IPS DF 6.9 (cell line): ENCODE data around the gene SCNN1G.

Experiments used
- DNase-seq: peaks from one replicate; pipeline ENCODE4 v3.0.0-alpha.2; 2013; ENCODE audit warnings: low read depth, low spot score
- H3K27ac ChIP-seq: one replicate; pipeline ENCODE4 v1.5.1; 2013; ENCODE audit warnings: low read length, control low read depth
- H3K27me3 ChIP-seq: 2 replicates; pipeline ENCODE4 v1.6.1; 2013; ENCODE audit warnings: mild to moderate bottlenecking, low read length; ENCODE audit not compliant: control insufficient read depth, insufficient read depth
- H3K36me3 ChIP-seq: 2 replicates; pipeline ENCODE4 v1.6.1; 2013; ENCODE audit warnings: low read length; ENCODE audit not compliant: control insufficient read depth, insufficient read depth
- H3K4me1 ChIP-seq: 2 replicates; pipeline ENCODE4 v1.6.1; 2013; ENCODE audit warnings: low read length; ENCODE audit not compliant: control insufficient read depth, insufficient read depth
- H3K4me3 ChIP-seq: 2 replicates; pipeline ENCODE4 v1.5.1; 2013; ENCODE audit warnings: mild to moderate bottlenecking, low read length
- H3K9me3 ChIP-seq: 2 replicates; pipeline ENCODE4 v1.6.1; 2013; ENCODE audit warnings: low read length, inconsistent platforms; ENCODE audit not compliant: control insufficient read depth, insufficient read depth
- WGBS: extraction: QIAGEN DNeasy Blood & Tissue Kit; methylation state at CpG from one replicate; pipeline ENCODE4 v1.1.7; 2013; ENCODE audit warnings: mixed read lengths, missing lambda C conversion rate; ENCODE audit not compliant: insufficient read length, insufficient coverage; 5-methylcytosine and 5-hydroxymethylcytosine counted together

SCNN1G gene

DNA sequence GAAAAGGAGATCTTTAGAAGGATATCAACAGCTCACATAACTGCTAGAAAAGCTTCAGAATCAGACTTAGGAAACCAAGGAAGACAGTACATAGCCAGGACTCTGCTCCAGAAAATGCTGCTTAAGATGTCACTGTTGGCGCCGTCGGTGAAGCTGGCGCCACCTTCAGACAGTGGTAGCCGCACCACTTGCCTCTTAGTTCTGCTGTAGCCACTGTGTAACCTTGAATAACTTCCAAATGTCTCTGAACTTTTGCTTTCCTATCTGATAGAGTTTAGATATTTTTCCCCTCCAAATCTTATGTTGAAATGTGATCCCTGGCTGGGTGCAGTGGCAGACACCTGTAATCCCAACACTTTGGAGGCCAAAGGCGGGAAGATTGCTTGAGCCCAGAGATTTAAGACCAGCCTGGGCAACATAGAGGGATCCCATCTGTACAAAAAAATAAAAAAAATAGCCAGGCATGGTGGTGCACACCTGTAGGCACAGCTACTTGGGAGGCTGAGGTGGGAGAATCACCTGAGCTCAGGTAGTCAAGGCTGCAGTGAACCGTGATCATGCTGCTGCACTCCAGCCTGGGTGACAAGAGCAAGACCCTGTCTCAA, 27.0 kb upstream of the SCNN1G start:
- no CpG with 5 or more reads among the region's 7 CpGs for WGBS
- Histone ChIP-seq H3K9me3 (no peaks in the 10 kb centered on the region), H3K27ac (no peak overlapping the region), H3K36me3 (no peaks in the 10 kb centered on the region), H3K4me1 (no peaks in the 10 kb centered on the region), H3K4me3 (no peak overlapping the region), H3K27me3 (no peaks in the 10 kb centered on the region)
- no peak for DNase-seq

DNA sequence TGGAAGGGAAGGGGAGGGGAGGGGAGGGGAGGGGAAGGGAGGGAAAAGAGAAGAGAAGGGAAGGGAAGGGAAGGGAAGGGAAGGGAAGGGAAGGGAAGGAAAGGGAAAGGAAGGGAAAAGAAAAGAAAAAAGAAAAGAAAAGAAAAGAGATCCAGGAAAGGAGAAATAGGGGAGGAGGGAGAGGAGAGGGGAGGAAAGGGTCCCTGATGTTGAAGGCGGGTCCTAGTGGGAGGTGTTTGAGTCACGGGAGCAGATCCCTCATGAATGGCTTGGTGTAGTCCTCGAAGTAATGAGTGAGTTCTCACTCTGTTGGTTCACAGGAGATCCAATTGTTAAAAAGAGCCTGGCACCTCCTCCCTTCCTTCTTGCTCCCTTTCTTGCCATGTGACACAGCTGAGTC, 26.4 kb upstream of the SCNN1G start:
- Histone ChIP-seq H3K27me3 (no peaks in the 10 kb centered on the region), H3K9me3 (no peaks in the 10 kb centered on the region)
- no CpG with 5 or more reads among the region's 3 CpGs for WGBS

DNA sequence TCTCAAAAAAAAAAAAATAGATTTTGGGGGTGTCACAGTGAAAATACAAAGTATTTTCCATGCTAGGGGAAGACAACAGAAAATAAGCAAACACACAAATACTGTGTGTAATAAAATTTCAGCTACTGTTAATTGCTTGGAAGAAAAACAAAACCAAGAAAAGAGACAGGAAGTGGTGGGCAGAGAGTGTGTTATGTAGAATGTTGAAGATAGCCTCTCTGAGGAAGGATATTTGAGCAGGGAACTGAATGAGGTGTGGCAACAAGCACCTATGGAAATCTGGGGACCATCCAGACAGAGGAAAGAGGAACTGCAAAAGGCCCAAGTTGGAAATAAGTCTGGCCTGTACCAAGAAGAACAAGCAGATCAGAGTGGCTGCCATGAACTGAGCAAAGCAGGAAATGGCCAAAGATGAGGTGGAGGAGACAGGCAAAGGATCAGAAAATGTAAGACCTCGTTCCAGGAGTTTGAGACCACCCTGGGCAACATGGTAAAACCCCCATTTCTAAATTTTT, 25.5 kb upstream of the SCNN1G start:
- no peaks in the 10 kb centered on the region for H3K27me3 ChIP-seq
- no peak overlapping the region for H3K27ac ChIP-seq
- no peak overlapping the region for H3K4me3 ChIP-seq
- no peaks in the 10 kb centered on the region for H3K36me3 ChIP-seq
- no CpG with 5 or more reads among the region's 1 CpG for WGBS
- H3K4me1 ChIP-seq, result no peaks in the 10 kb centered on the region
- H3K9me3 ChIP-seq, result no peaks in the 10 kb centered on the region
- DNase-seq, result no peak

More for the DNA sequence above, 26.4 kb upstream of the SCNN1G start:
- Histone ChIP-seq H3K36me3 (no peaks in the 10 kb centered on the region), H3K27ac (no peak overlapping the region), H3K4me1 (no peaks in the 10 kb centered on the region), H3K4me3 (no peak overlapping the region)
- no peak for DNase-seq

DNA sequence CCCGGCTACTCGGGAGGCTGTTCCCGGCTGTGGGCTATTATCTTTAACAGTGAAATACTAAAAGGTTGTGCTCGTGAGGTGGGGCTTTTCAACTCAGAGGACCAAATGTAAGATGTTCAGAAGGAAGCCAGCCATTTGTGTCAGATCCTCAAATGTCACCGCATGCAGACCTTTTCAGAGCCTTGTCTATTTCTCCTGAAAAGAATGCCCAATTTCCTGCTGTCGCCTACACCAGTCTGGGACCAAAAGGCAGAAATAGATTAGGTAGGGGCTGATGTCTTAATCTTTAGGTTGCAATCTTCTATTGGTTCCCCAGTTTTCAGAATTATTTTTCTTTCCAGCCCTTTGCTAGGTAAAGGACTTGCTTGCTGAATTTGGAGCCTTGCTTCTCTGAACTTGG, 24.4 kb upstream of the SCNN1G start:
- Histone ChIP-seq H3K27me3 (no peaks in the 10 kb centered on the region), H3K9me3 (no peaks in the 10 kb centered on the region), H3K36me3 (no peaks in the 10 kb centered on the region), H3K4me1 (no peaks in the 10 kb centered on the region), H3K4me3 (no peak overlapping the region), H3K27ac (no peak overlapping the region)
- no peak for DNase-seq
- WGBS, result no CpG with 5 or more reads among the region's 6 CpGs

DNA sequence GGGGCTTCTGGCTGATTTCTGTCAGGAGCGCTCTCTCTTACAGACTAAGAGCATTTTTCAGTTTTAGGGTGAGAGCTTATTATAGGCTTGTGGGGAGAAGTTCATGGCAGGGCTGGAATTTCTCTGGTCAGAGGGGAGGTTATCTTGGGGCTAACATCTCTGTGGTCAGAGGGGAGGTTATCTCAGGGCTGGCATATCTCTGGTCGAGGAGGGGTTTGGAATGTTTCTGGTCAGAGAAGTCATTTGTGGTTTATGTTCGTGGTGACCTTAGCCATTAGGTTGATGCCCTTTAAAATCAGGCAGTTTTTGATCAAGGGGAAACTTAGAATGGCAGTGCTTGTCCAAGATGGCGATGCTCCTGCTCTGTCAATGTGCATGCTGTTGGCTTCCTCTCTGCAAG, 22.5 kb upstream of the SCNN1G start:
- no CpG with 5 or more reads among the region's 4 CpGs for WGBS
- H3K4me3 ChIP-seq, result no peak overlapping the region
- no peak overlapping the region for H3K27ac ChIP-seq

DNA sequence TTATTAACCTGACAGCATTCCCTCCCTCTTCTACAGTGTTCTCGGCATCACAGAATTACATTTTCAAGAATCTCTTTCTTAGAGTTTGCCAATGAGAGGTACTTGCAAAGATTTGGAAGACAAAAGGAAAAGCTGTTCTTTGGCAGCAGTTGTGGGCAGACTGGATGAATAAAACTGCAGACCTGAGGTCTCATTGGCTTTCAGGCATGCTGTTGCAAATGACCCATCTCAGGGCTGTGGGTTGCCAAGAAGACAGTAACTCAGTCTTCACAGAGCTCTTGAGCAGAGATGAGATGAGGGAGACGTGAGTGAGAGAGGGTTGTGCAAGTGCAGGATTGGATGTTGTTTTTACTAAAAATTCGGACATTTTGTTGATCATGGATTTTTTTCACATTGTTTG, 22.0 kb upstream of the SCNN1G start:
- no peak overlapping the region for H3K27ac ChIP-seq
- H3K36me3 ChIP-seq, result no peaks in the 10 kb centered on the region
- 100% methylated on average over 2 of the region's 3 CpGs for WGBS
- no peak for DNase-seq
- no peaks in the 10 kb centered on the region for H3K4me1 ChIP-seq
- no peaks in the 10 kb centered on the region for H3K27me3 ChIP-seq
- no peak overlapping the region for H3K4me3 ChIP-seq
- H3K9me3 ChIP-seq, result no peaks in the 10 kb centered on the region

More for the DNA sequence above, 22.5 kb upstream of the SCNN1G start:
- no peaks in the 10 kb centered on the region for H3K4me1 ChIP-seq
- H3K36me3 ChIP-seq, result no peaks in the 10 kb centered on the region
- H3K27me3 ChIP-seq, result no peaks in the 10 kb centered on the region
- DNase-seq, result no peak
- H3K9me3 ChIP-seq, result no peaks in the 10 kb centered on the region

DNA sequence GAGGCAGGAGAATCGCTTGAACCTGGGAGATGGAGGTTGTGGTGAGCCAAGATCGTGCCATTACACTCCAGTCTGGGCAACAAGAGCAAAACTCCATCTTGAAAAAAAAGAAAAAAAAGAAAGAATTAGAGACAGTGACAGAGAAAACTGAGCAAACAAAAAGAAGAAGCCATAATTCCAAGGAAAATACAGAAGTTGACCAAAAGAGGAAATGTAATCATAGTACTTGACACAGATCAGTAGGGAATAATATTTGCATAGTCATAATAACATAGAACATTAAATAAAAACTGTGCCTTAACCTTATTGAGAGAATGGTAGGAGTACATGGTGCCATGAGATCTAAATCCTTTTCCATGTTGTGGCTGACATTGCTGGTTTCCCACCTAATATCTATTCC, 18.6 kb upstream of the SCNN1G start:
- no peaks in the 10 kb centered on the region for H3K27me3 ChIP-seq
- no peaks in the 10 kb centered on the region for H3K36me3 ChIP-seq
- no peak for DNase-seq
- whole genome bisulfite sequencing, result no CpG with 5 or more reads among the region's 2 CpGs
- no peak overlapping the region for H3K4me3 ChIP-seq
- H3K9me3 ChIP-seq, result no peaks in the 10 kb centered on the region
- H3K27ac ChIP-seq, result no peak overlapping the region
- H3K4me1 ChIP-seq, result no peaks in the 10 kb centered on the region

DNA sequence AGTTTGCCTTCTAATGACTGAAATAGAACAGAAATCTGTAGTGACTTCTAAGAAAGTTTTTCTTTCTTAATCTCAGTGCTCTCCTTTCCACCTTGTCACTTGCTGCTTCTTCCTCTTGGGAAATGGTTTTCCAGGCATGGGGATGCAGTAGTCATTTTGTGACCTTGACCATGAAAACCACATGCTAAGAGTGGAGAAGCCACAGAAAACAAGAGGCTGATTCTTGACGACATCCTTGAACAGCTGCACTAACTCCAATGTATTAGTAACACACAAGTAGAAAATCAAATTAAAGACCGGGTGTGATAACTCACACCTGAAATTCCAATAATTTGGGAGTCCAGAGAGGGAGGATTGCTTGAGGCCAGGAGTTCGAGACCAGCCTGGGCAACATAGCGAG, 17.8 kb upstream of the SCNN1G start:
- H3K4me3 ChIP-seq, result no peak overlapping the region
- H3K27ac ChIP-seq, result no peak overlapping the region
- H3K4me1 ChIP-seq, result no peaks in the 10 kb centered on the region
- no peaks in the 10 kb centered on the region for H3K36me3 ChIP-seq
- DNase-seq, result no peak
- H3K27me3 ChIP-seq, result no peaks in the 10 kb centered on the region
- no CpG with 5 or more reads among the region's 4 CpGs for WGBS
- no peaks in the 10 kb centered on the region for H3K9me3 ChIP-seq

DNA sequence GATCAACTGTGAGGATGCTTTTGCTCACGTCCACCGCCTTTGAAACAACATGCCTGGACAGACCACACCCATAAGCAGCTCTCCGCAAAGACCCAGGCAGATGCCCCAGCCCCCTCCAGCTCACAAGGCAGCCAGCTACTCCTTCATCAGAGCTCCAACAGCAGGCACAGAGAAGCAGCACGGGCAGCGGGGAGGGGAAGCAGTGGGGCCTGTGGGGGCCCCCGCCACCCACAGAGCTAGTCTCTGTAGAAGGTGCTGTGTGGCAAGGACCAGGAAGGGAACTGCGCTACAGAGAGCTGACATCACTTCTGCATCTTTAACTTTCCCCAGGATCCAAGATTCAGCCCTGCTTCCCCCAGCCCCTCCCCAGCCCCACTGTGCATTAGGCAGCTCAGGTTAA, 10.0 kb upstream of the SCNN1G start:
- WGBS, result no CpG with 5 or more reads among the region's 7 CpGs
- Histone ChIP-seq H3K36me3 (no peaks in the 10 kb centered on the region), H3K27me3 (no peaks in the 10 kb centered on the region), H3K9me3 (no peaks in the 10 kb centered on the region), H3K4me3 (no peak overlapping the region), H3K4me1 (peaks cover 2% of the 10 kb centered on the region; the same call in 1 of the 2 replicates), H3K27ac (no peak overlapping the region)
- no peak for DNase-seq

DNA sequence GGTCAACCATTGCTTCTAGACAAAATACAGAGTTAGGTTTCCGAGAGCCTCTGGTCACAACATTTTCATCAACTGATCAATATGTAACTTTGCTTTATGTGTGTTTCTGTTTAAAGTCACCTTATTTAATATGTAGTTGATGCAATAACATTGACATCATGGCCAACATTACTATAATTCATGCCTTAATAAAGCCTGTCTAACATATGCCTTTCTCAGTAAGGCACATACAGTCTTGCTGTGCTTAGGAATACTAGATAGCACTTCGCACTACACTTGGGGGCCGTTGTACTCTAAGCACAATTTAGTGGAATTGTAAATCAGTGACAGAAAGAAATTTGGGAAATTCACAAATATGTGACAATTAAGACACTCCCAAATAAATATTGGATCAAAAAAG, 9.6 kb upstream of the SCNN1G start:
- Histone ChIP-seq H3K4me3 (no peak overlapping the region), H3K4me1 (peaks cover 2% of the 10 kb centered on the region; the same call in 1 of the 2 replicates), H3K36me3 (no peaks in the 10 kb centered on the region), H3K27ac (no peak overlapping the region), H3K27me3 (no peaks in the 10 kb centered on the region), H3K9me3 (no peaks in the 10 kb centered on the region)
- WGBS, result no CpG with 5 or more reads among the region's 3 CpGs
- DNase-seq, result no peak

DNA sequence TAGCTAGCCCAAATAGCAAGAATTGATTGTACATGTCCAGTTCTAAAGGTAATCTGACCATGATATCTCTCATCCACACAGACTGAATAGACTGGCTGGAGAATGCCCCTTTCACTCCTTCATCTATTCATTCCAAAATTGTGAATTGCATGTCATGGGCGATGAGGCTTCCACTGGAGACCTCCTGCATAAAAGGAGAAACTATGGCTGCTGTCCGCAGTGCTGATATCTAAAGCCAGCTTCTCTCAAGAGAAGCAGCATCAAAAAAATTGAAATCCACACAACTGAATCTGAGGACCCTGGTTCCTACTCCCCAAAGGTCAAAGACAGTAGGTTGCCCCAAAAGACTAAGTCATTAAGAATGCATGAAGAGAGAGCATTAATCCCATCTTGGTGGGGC, 7.9 kb upstream of the SCNN1G start:
- H3K27me3 ChIP-seq, result no peaks in the 10 kb centered on the region
- DNase-seq, result no peak
- no CpG with 5 or more reads among the region's 2 CpGs for WGBS
- H3K27ac ChIP-seq, result no peak overlapping the region
- no peak overlapping the region for H3K4me3 ChIP-seq
- H3K9me3 ChIP-seq, result no peaks in the 10 kb centered on the region
- no peaks in the 10 kb centered on the region for H3K36me3 ChIP-seq
- H3K4me1 ChIP-seq, result peaks cover 2% of the 10 kb centered on the region; the same call in 1 of the 2 replicates
